Transverse colon (tissue), 4 donors: Measurements from ENCODE around the gene LINS1. TPM values are rescaled to one million over a fixed set of nuclear protein-coding genes. Genes with fewer than 3 reads are reported as not detected.

Experiments
- DNase-seq: peaks from one replicate; pipeline ENCODE4 v3.0.0-alpha.2; 2019
- H3K27ac ChIP-seq, 4 donors: fragments of 200-600 bp; sonication (generic); 2 replicates each; pipeline ENCODE4 v1.5.1; 2016 to 2018; ENCODE audit warnings: inconsistent platforms in 4 of 4
- H3K27me3 ChIP-seq: fragments of 200-600 bp; sonication (generic); 2 replicates; pipeline ENCODE4 v1.5.1; 2017; ENCODE audit warnings: inconsistent platforms
- H3K36me3 ChIP-seq, 4 donors: fragments of 200-600 bp; sonication (generic); 2 replicates each; pipeline ENCODE4 v1.5.1; 2017 to 2019; ENCODE audit warnings: inconsistent platforms in 4 of 4
- H3K4me1 ChIP-seq, 4 donors: fragments of 200-600 bp; sonication (generic); 2 replicates each; pipeline ENCODE4 v1.5.1; 2017 to 2020; ENCODE audit warnings: inconsistent platforms in 4 of 4
- H3K4me3 ChIP-seq, 4 donors: fragments of 200-600 bp; sonication (generic); 1 replicate in 1 of 4; 2 replicates in 3 of 4; pipeline versions ENCODE4 v1.5.1 to v1.6.1; 2017 to 2019; ENCODE audit warnings: inconsistent platforms in 4 of 4
- H3K9me3 ChIP-seq, 2 donors: fragments of 200-600 bp; sonication (generic); 2 replicates each; pipeline ENCODE4 v1.5.1; 2017 to 2019; ENCODE audit warnings: inconsistent platforms in 2 of 2
- EP300 ChIP-seq: sonication (generic); formaldehyde crosslinking; IDR thresholded peaks from one replicate; pipeline ENCODE4 v1.6.1; 2017; ENCODE audit warnings: antibody characterized with exemption, low read depth
- POLR2A ChIP-seq: fragments of 450-650 bp; IDR thresholded peaks from one replicate; pipeline ENCODE4 v1.6.1; 2016; ENCODE audit warnings: antibody characterized with exemption, mild to moderate bottlenecking, moderate library complexity
- POLR2AphosphoS5 ChIP-seq, 3 donors: sonication (generic); formaldehyde crosslinking; IDR thresholded peaks; one replicate each; pipeline ENCODE4 v1.6.1; 2016; ENCODE audit warnings: antibody characterized with exemption in 3 of 3
- WGBS, 2 donors: methylation state at CpG; one replicate each; pipeline ENCODE4 v1.1.5; 2018; ENCODE audit warnings: low coverage in 1 of 2; 5-methylcytosine and 5-hydroxymethylcytosine counted together
- in situ Hi-C, 4 donors: fragments of 200-750 bp; cut with MboI; loops; one replicate each; pipeline versions ENCODE4 v1.15.0 to v1.15.1; 2017; ENCODE audit warnings: low sequenced_read_pairs in 3 of 4, low pct_ligation_motif_present in 1 of 4, low pct_unique_long_range_greater_than_20kb in 1 of 4
- intact Hi-C: fragments of 100-400 bp; cut with DNase I; formaldehyde crosslinking; loops from one replicate; pipeline ENCODE4 v1.15.1; 2023; ENCODE audit warnings: low total_unique reads
- total RNA-seq, 4 donors: library from RNA; depleted of rRNA; stranded (reverse); fragments of >200 nt; gene quantifications; one replicate each; pipeline ENCODE4 v1.1.0, GENCODE V29; 2016
- TF ChIP-seq, protein P1 (sequence below), 5 experiments: fragments of 200-600 bp in 3 of 5; fragments of 450-650 bp in 2 of 5; sonication (generic) in 3 of 5; IDR thresholded peaks; 1 replicate in 2 of 5; 2 replicates in 3 of 5; pipeline ENCODE4 v1.5.1; 2016 to 2017; ENCODE audit warnings: antibody characterized with exemption in 5 of 5, inconsistent platforms in 3 of 5, mild to moderate bottlenecking in 2 of 5, moderate library complexity in 1 of 5

Gene LINS1
- total RNA-seq, 4 donors from 2014 or later = 24.7 to 48.9 (median 39.2) TPM

DNA sequence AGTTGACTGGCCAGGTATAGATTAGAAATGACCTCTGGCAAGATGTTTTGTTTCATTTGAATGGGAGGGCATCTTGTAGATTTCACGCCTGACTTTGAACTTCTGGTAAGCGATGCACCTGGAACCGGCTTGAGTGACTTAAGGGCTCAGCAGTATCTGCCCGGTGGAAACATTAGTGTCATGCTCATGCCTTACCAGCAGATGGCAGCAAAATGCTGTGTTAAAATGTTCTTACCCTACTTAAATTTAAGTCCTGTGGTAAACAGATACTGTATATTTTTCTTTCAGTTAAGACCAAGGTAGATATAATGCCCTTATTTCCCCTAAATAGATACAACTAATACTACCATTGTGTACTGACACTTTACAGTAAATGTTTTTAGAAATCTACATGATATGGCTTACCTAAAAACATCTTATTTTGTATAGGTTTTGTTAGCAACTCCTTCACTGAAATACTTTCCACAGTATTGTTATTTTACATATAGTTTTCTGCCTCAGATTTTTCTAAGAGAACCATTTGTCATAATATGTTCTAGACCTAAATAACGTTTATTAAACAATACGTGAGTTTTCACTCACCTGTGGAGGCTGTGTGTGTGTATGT lies 25.9 kb upstream of the LINS1 start:
- 31 to 32% methylated on average over 6 of the region's 6 CpGs for WGBS, 2 donors

DNA sequence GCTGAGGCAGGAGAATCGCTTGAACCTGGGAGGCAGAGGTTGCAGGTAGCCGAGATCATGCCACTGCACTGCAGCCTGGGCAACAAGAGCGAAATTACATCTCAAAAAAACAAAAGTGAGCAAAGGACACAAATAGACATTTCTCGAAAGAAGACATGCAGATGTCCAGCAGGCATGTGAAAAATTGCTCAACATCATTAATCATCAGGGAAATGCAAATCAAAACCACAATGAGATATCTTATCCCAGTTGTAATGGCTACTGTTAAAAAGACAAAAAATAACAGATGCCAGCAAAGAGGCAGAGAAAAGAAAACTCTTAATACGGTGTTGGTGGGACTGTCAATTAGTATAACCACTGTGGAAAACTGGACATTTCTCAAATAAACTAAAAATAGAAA lies 21.3 kb upstream of the LINS1 start:
- Histone ChIP-seq H3K9me3 (no peaks in the 10 kb centered on the region), H3K4me3 (no peak overlapping the region), H3K36me3 (peaks cover 0 to 6% (median 0%) of the 10 kb centered on the region in 4 donors), H3K4me1 (no peaks in the 10 kb centered on the region), H3K27me3 (no peaks in the 10 kb centered on the region), H3K27ac (no peak overlapping the region)
- DNase-seq = no peak
- 85 to 90% methylated on average over 5 of the region's 5 CpGs for WGBS, 2 donors
- intact Hi-C loops (no loop called here), in situ Hi-C loops (loop anchor here in 3 of 4 donors (10.0 kb wide), 2 partner anchors 252 to 382 kb away; partner anchors contain the start of gene ALDH1A3 (in 1 of the 3))
- no peak for TF ChIP-seq POLR2AphosphoS5 (IDR thresholded peaks at IDR 0.05)
- TF ChIP-seq EP300 = no peak
- TF ChIP-seq, protein P1, sequence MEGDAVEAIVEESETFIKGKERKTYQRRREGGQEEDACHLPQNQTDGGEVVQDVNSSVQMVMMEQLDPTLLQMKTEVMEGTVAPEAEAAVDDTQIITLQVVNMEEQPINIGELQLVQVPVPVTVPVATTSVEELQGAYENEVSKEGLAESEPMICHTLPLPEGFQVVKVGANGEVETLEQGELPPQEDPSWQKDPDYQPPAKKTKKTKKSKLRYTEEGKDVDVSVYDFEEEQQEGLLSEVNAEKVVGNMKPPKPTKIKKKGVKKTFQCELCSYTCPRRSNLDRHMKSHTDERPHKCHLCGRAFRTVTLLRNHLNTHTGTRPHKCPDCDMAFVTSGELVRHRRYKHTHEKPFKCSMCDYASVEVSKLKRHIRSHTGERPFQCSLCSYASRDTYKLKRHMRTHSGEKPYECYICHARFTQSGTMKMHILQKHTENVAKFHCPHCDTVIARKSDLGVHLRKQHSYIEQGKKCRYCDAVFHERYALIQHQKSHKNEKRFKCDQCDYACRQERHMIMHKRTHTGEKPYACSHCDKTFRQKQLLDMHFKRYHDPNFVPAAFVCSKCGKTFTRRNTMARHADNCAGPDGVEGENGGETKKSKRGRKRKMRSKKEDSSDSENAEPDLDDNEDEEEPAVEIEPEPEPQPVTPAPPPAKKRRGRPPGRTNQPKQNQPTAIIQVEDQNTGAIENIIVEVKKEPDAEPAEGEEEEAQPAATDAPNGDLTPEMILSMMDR (IDR thresholded peaks at IDR 0.05) = no peak
- TF ChIP-seq POLR2A = no peak

More for the DNA sequence above, 25.9 kb upstream of the LINS1 start:
- Histone ChIP-seq H3K36me3 (peaks cover 0 to 8% (median 0%) of the 10 kb centered on the region in 4 donors), H3K27me3 (no peaks in the 10 kb centered on the region), H3K27ac (no peak overlapping the region), H3K4me3 (no peak overlapping the region), H3K4me1 (no peaks in the 10 kb centered on the region), H3K9me3 (no peaks in the 10 kb centered on the region)
- intact Hi-C loops = loop anchor here (2.0 to 5.0 kb wide), 2 partner anchors 244 to 379 kb away; no protein-coding TSS in a partner anchor
- peak; percentile 70 for DNase-seq
- in situ Hi-C loops = loop anchor here (5.0 to 25.0 kb wide), 5 partner anchors 234 to 634 kb away; partner anchors contain the start of genes CHSY1 (in 3 of the 4) and ALDH1A3 (in 1 of the 4)
- TF ChIP-seq, protein P1 (IDR thresholded peaks at IDR 0.05) = peak; percentile 83 to 85 (median 84)
- no peak for TF ChIP-seq POLR2A
- TF ChIP-seq POLR2AphosphoS5 (IDR thresholded peaks at IDR 0.05) = no peak

DNA sequence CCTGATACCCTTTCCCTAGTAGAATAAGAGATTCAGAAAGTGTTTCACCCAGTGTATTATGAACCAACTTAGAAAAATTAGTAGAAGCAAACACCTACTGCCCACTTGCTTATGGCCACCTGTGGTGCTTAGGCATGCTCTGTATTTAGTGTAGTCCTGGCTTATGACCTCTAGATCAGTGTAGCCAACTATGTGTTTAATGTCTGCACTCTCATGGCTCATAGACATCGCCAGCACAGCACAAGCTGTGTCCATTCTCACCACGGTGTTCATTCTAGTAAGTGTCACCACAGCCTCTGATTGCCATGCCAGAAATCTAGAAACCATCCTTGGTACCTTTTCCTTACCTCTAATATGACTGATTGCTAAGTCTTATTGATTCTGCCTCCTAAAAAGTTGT lies 14.7 kb upstream of the LINS1 start:
- Histone ChIP-seq H3K9me3 (no peaks in the 10 kb centered on the region), H3K4me1 (peaks cover 0 to 51% (median 28%) of the 10 kb centered on the region in 4 donors), H3K27ac (peak overlapping the region in 3 of 4 donors; percentile 72 to 75 (median 74)), H3K36me3 (peaks cover 0 to 25% (median 5%) of the 10 kb centered on the region in 4 donors), H3K4me3 (no peak overlapping the region), H3K27me3 (no peaks in the 10 kb centered on the region)
- in situ Hi-C loops (no loop called here), intact Hi-C loops (no loop called here)
- TF ChIP-seq, protein P1 (IDR thresholded peaks at IDR 0.05) = no peak
- no peak for TF ChIP-seq POLR2A
- no peak for TF ChIP-seq EP300
- no peak for TF ChIP-seq POLR2AphosphoS5 (IDR thresholded peaks at IDR 0.05)
- 88 to 92% methylated on average over 2 of the region's 2 CpGs for WGBS, 2 donors
- no peak for DNase-seq

DNA sequence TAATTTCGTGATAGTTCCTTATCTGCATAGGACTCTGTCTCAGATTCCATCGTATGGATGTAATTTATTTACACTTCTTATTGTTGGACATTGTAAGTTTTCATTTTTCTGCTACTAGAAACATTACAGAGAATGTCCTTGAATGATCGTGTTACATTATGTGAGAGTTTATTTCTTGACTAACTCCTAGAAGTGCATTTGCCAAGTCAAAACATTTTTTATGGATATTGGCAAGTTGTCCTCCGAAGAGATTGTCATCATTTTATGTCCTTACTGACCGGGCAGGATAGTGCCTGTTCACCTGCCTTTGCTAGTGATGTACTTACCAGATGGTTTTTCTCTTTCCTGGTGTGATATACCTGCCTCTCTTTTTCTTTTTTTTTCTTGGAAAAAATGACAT lies 13.8 kb upstream of the LINS1 start:
- DNase-seq = no peak
- peaks cover 0 to 29% (median 6%) of the 10 kb centered on the region in 4 donors for H3K36me3 ChIP-seq
- in situ Hi-C loops = no loop called here
- H3K27me3 ChIP-seq = no peaks in the 10 kb centered on the region
- peaks cover 0 to 51% (median 28%) of the 10 kb centered on the region in 4 donors for H3K4me1 ChIP-seq
- H3K9me3 ChIP-seq = no peaks in the 10 kb centered on the region
- 25 to 28% methylated on average over 4 to 5 of the region's 5 CpGs for WGBS, 2 donors
- intact Hi-C loops = no loop called here
- H3K4me3 ChIP-seq = no peak overlapping the region
- TF ChIP-seq, protein P1 (IDR thresholded peaks at IDR 0.05) = no peak
- peak in 1 of 3 donors; percentile 8 for TF ChIP-seq POLR2AphosphoS5 (IDR thresholded peaks at IDR 0.05)
- peak overlapping the region; percentile 72 to 85 (median 74) for H3K27ac ChIP-seq
